HG03025 (cell line): ENCODE results near the gene HSD3B7.

Experiments
- ATAC-seq: cut with Tn5 transposase; IDR thresholded peaks from one replicate; pipeline ENCODE4 v1.9.1; 2021; ENCODE audit warnings: mild to moderate bottlenecking, moderate library complexity; ENCODE audit not compliant: unreplicated experiment, low FRiP score

Gene HSD3B7

DNA sequence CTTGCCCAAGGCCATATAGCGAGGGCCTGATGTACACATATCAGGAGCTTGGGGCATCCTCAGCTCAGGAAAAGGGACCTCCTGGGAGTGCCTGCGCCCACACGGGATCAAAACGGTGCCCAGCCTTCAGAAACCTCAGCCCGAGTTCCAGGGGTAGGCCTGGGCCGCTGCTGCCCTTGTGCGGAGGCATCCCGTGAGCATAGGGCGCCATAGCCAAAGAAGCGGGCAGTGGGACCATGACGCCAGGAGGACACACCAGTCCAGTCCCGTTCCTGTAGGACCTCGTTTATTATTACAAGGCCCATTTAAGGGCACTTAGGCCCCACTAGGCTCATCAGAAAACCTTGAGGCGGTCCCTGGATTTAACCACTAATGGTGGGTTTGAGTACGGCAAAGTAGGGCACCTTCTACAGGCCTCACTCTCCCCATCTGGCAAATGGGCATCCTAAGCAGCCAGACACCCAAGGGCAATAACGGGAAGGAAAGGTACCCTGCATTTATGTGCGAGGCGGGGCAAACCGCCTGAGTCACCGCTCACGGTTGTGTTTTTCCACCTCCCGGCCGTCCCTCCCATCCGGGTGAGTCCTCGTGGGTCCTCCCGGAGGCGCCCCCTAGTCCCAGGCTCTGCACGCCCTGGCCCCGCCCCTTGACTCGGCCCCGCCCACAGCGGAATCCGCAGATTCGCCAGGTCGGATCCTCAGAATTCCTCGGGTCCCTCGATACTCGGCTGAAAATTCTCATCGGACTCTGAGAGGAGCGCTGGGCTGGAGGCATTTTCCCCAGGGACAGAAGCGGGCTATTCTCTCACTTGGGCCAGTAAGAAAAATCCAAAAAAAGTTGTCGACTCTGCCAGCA, 28.2 kb upstream of the HSD3B7 start:
- no peak for ATAC-seq

- ATAC-seq: peak; percentile 67
Observed at GRCh38 chr16:30957456-30958174, 27.4 kb upstream of the HSD3B7 start, which contains the start of gene SETD1A. Gene SETD1A (plus strand): TSS chr16:30957754. CDS start chr16:30958732, 978 bp downstream.

DNA sequence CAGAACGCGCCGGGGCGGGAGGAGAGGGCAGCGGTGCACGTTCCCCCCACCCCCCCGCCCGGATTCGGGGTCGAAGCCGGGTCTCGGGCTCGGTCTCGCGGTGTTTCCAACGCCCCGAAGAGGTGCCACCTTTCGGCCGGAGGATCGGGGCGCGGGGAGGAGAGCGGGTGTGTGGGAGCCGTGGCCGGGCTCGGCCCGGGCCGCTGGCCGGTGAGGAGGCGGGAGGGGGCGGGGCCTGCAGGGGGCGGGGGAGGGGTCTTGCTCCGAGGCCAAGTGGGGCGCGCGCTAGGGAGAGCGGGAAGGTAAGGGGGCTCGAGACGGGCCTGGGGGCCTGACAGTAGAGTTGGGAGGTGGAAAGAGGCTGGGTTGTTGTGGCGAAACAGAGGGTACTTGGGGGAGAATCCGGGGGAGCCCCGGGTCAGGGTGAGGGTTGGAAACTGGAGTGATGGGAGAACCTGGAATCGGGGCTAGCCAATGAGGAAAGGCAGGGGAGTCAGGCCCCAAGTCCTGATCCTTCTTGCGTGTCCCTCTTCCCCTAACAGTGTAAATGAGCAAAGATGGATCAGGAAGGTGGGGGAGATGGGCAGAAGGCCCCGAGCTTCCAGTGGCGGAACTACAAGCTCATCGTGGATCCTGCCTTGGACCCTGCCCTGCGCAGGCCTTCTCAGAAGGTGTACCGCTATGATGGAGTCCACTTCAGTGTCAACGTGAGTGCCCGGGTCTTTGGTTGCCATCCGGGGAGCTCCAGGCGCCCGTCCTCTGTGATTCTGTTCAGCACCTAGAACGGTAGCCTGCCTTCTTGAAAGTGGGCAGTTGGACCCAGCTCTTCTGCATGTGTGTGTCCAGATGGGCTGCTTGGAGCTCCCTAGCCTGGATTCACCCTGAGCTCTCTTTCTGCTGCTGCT, 26.6 kb upstream of the HSD3B7 start:
- peak; percentile 11 for ATAC-seq

DNA sequence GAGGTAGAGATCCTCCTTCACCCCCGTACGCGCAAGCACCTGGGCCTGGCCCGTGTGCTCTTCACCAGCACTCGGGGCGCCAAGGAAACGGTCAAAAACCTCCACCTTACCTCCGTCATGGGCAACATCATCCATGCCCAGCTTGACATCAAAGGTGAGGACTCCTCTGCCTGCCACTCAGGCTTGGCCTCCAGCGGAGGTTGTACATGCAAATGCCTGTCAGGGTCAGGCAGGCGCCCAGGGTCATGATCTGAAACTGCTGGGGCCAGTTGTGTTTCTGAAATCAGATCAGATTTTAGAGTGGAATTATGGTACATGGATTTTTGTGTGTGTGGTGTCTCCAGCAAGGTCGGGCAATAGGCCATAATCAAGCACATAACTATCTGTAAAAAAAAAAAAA, 23.6 kb upstream of the HSD3B7 start:
- ATAC-seq: no peak

- no peak for ATAC-seq
Observed at GRCh38 chr16:30963925-30964511, 21.0 kb upstream of the HSD3B7 start.

DNA sequence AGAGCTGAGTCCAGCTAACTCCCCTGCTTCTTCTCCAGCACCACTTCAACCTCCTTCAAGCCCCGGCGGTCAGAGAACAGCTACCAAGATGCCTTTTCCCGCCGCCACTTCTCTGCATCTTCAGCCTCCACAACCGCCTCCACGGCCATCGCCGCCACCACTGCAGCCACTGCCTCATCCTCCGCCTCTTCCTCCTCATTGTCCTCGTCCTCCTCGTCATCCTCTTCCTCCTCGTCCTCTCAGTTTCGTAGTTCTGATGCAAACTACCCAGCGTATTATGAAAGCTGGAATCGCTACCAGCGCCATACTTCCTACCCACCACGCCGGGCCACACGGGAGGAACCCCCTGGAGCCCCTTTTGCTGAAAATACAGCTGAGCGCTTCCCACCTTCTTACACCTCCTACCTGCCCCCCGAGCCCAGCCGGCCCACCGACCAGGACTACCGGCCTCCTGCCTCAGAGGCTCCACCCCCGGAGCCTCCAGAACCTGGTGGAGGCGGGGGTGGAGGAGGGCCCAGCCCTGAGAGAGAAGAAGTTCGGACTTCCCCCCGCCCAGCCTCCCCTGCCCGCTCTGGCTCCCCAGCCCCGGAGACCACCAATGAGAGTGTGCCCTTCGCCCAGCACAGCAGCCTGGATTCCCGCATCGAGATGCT, 20.3 kb upstream of the HSD3B7 start:
- no peak for ATAC-seq

- ATAC-seq: no peak
Observed at GRCh38 chr16:30965436-30965835, 19.6 kb upstream of the HSD3B7 start.

DNA sequence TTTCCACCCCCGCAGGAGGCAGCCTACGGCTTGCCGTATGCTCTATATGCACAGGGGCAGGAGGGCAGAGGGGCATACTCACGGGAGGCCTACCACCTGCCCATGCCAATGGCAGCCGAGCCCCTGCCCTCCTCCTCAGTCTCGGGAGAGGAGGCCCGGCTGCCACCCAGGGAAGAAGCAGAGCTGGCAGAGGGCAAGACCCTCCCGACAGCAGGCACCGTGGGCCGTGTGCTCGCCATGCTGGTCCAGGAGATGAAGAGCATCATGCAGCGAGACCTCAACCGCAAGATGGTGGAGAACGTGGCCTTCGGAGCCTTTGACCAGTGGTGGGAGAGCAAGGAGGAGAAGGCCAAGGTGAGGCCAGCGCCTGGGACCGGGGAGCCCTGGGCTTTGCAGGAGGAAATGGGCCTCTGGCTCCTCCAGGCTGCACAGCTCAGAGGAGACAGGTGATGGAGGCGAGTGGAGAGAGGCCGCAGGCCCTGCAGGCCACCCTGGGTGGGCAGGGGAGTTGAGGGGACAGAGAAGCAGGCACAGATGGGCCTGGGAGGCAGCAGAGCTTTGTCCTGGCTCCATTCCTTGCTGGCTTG, 18.9 kb upstream of the HSD3B7 start:
- no peak for ATAC-seq

GRCh38 chr16:30967795-30968194, 17.2 kb upstream of the HSD3B7 start:
- no peak for ATAC-seq

DNA sequence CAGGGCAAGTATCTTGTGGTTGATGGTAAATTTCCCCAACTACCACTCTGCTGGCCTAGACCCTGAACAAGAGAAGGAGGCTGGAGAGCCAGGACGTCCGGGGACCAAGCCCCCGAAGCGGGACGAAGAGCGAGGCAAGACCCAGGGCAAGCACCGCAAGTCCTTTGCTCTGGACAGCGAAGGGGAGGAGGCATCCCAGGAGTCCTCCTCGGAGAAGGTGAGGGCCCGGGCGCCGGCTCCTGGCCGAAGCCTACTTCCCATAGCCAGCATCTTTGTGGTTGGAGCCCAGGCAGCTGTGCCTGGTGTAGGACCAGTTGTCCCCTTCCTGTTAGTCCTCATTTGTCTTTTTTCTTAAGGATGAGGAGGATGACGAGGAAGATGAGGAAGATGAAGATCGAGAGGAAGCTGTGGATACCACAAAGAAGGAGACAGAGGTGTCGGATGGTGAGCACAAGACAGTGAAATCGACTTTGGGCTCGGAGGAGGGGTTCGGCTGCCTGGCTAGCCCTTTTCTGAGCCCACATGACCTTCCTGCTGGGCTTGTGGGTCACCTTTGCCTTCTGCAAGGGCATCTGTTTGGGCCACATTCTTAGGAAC, 15.7 kb upstream of the HSD3B7 start:
- ATAC-seq: no peak

DNA sequence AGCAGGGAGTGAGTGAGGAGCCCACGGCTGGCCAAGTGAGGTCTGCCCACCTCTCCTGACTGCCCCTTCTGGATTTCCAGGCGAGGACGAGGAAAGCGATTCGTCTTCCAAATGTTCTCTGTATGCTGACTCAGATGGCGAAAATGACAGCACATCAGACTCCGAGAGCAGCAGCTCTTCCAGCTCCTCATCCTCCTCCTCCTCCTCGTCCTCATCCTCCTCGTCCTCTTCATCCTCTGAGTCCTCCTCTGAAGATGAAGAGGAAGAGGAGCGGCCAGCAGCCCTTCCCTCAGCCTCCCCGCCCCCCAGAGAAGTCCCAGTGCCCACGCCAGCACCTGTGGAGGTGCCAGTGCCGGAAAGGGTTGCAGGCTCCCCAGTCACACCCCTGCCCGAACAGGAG, 13.7 kb upstream of the HSD3B7 start:
- no peak for ATAC-seq

GRCh38 chr16:30972872-30973271, 12.1 kb upstream of the HSD3B7 start:
- ATAC-seq: no peak

GRCh38 chr16:30974348-30974747, 10.7 kb upstream of the HSD3B7 start:
- no peak for ATAC-seq

GRCh38 chr16:30976486-30976885, 8.5 kb upstream of the HSD3B7 start:
- ATAC-seq: no peak

DNA sequence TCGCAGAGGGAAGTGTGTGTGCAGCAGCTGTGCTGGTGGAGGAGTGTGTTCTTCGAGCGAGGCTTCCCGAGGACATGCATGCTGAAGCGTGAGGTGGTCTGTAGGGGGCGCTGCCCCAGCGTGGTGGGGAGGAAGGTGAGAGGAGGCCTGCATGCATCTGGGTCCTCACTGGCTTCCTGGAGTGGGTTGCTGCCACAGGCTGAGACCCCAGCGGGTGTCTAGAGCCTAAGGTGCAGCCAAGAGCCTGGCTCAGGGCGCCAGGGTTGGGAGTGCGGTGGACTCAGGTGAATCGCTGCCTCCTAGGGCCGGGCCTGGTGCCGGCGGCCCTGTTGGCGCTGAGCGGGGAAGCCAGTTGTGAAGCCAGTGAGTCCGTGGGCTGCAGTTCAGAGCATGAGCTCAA, 7.5 kb upstream of the HSD3B7 start:
- no peak for ATAC-seq

GRCh38 chr16:30979170-30980022, 5.6 kb upstream of the HSD3B7 start:
- no peak for ATAC-seq

DNA sequence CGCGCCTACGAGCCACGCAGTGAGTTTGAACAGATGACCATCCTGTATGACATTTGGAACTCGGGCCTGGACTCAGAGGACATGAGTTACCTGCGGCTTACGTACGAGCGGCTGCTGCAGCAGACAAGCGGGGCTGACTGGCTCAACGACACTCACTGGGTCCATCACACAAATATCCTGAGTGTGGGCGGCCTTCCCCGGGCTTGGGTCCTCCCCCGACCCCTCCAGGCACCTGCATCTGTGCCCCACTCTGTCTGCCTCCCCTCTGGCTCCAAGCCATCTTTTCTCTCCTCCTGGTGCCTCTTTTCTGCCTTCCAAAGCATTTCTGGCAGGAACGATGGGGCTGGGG, 5.0 kb upstream of the HSD3B7 start:
- no peak for ATAC-seq

DNA sequence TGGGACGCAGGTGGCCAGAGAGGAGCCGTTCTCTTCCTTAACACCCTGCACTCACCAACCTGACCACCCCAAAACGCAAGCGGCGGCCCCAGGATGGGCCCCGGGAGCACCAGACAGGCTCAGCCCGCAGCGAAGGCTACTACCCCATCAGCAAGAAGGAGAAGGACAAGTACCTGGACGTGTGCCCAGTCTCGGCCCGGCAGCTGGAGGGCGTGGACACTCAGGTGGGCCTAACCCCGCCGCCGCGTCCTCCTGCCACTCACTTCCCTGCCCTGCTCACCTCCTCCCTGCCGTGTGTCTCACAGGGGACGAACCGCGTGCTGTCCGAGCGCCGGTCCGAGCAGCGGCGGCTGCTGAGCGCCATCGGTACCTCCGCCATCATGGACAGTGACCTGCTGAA, 4.6 kb upstream of the HSD3B7 start:
- ATAC-seq: no peak
